Islet precursor cell (in vitro differentiated cells): ENCODE measurements around the gene CXADR.

Experiments used
- DNase-seq: peaks from one replicate; pipeline ENCODE4 v3.0.0-alpha.2; 2018

The CXADR gene

DNA sequence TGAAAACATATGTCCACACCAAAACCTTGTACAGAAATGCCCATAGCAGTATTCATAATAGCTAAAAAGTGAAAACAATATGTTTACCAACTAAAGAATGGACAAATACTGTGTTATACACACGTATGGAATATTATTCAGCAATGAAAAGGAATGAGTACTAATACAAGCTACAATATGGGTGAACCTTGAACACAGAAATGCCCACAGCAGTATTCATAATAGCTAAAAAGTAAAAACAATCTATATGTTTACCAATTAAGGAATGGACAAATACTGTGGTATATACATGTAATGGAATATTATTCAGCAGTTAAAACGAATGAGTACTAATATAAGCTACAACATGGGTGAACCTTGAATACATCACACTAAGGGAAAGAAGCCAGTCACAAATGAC, 96.8 kb downstream of the CXADR start:
- DNase-seq, result no peak

DNA sequence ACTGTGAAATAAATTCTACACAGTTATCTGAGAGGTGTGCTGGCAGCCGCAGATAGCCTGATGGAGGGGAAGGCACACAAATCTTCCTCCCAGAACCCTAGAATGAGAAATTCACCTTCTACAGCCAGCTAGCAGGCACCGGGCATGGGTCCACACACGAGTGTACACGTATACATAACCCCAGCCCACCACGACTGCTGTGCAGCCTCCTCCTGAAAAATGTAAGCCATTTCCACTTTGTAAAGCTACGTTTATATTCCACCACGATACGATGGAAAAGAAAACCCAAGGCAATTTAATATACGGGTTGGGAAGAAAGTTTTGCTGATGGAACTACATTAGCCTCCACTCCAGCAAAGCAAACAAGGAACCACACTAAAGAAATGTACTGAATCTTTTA, 98.1 kb downstream of the CXADR start:
- DNase-seq, result no peak

DNA sequence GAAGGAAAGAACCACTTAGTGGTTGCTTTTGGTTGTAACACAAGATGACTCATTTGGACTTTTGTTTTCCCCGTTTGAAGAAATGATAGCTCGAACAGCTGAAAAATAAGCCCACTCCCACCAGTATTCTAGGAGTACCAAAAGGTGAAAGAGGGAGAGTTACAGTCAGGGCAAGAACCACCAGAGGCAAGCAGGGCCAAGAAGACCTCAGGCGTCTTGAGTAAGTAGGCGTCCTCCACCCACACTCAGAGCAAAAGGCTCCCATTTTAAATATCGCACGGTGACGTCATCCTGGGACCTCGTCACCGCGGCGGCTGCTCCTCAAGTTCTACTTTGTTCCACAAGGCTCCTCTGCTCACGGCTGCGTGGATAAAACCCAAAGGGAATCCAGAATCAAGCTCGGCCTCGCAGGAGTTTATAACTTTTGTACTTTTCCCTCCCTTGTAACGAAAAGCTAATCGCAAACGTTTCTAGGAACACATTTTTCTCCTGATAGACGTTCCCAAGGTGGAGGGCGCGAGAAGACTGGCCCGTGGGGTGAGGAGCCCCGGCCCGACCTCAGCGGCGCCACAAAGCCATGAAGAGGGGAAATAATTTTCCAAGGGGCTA, 98.7 kb downstream of the CXADR start:
- DNase-seq, result peak; percentile 91

DNA sequence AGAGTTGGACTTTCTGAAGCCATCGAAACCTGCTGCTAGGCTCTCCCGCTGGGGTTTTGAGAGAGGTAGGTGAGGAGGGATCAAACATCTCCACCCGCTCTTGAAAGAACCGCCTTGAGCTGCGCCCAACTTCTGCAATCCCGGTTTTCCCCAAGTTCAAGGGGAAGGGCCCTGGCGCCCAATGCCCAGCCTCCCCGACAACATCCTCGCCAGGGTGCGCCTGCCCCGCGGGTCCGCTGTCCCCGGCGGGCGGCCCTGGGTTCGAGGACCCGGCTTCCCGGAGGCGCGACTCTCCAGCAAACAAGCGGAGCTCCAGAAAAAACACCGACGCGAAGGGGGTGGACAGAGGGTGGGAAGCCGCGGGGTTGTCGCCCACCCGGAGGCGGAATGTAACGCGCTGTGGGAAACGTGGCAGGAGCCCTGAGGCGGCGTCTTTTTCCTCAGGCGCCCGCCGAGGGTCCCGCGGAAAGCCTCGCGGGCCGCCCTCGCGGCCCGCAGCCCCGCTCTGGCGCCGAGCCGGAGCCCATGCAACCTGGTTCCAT, 99.3 kb downstream of the CXADR start:
- DNase-seq, result peak; percentile 60

DNA sequence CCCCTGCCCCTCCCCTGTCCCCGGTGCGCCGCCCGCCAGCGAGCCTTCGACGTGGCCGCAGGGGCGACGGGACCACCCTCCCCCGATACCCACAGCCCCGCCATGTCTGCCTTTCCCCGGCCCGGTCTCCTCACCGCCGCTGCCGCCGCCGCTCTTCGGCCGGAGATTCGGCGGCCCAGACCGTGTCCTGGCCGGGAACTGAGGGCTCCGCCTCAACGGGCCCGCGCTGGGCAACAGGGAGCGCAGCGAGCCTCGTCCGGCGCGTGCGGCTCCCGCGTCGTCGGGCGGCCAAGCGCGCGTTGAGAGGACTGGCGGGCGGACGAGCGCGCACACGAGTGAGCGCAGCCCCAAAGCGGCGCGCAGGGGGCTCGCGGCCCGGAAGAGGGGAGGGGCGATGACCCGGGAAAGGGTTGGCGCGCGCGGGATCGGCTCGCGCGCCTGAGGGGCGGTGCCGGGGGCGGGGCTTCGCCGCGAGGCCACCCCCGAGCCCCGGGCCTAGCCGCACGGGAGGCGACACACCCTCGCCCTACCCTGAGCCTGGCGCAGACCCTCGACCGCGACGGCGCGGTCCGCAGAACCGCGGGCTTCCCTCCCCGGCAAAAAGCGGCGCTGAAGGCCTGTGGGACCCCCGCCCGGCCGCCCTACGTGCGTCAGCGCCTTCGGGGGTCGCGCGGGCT, 99.9 kb downstream of the CXADR start, which contains the start of gene BTG3:
Gene BTG3 (minus strand): TSS at position 337 of the 677 bp plus-strand sequence. CDS start 3,757 bp downstream, outside the sequence.
- peak; percentile 83 for DNase-seq

DNA sequence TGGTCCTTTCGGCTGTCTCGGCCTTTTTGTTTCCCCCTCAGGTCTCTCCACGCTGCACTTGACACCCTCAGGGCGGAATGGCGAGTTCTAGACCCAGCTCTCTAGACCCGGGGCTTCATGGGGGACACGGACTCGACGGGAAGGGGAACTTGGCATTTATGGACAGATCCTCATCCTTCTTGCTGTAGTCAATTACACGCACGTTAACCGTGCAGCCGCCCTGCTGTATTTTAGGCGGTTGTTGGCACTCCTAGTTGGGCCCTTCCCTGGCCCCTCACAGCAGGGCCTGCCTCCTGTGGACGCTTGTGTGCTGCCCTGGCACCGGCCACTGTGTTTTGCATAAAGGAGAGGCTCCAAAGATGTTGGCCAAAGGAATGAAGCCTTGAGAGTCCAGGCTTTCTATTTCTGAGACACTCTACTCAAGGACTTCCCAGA, 100.4 kb downstream of the CXADR start:
- peak; percentile 52 for DNase-seq

DNA sequence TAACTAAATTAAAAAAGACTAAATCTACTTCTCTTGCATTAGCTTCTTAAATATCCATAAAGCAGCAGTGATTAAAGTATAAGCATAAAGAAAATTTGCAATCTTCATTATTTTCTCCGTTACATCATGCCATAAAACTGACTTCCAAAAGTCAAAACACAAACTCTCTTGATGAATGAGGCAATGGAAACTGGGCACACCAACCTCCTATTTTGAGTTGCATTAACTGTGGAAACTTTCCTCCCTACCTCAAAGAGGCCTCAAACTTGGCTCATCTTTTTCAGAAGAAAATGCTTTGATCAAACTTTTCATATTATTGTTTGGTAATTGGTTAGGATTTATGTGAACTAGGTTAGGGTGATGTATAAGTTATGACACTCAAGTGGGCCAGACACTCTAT, 104.0 kb downstream of the CXADR start:
- no peak for DNase-seq

DNA sequence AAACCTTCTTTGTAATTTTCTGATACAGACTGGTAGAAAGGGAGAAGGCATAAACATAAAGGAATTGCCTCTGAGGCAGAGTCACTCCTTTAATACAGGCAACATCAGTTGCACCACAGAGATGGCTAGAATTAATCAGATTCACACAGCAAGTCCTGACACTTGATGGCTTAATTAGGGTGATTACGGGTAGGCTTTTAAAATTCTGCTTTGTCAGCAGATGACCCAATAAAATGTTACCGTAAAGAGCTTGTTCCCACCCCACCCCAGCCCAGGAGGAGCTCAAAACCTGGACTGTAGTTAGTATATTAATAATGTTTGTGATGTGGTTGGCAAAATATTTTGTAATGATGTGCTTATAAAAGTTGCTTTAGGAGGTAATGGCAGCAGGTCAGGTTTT, 109.2 kb downstream of the CXADR start:
- no peak for DNase-seq

DNA sequence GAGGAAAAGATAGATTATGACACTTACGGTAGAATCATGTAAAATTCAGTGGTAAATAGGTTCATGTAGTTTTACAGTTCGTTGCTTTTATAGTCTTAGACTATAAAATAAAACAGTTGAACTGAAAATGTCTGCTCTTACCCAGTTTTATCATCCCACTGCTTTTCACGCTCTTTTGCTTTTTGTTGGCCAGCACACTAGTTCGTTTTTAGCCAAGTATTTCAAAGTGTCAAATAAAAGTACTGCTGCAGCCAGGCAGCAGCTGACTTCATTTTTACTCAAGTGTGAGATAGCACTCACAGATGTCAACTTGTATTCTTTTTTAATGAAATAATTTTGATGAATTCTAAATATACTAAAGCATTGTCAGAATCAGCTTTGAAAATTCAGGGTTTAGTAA, 118.4 kb downstream of the CXADR start:
- no peak for DNase-seq

DNA sequence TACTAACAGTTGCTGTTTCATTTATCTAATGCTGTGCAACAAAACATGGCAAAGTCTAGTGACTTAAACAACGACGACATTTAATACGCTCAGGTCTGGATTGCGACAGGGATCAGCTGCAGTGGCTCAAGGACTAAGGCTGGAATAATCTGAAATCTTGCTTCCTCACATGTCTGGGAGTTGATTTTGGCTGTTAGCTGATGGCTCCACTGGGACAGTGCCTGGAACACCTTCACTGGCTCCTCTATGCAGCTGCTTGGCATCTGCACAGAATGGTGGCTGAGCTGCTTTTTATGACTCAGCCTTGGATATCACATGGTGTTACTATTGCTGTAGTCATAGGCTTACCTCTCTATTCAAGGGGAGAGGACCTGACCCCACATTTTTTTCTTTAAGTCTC, 123.9 kb downstream of the CXADR start:
- DNase-seq, result no peak

DNA sequence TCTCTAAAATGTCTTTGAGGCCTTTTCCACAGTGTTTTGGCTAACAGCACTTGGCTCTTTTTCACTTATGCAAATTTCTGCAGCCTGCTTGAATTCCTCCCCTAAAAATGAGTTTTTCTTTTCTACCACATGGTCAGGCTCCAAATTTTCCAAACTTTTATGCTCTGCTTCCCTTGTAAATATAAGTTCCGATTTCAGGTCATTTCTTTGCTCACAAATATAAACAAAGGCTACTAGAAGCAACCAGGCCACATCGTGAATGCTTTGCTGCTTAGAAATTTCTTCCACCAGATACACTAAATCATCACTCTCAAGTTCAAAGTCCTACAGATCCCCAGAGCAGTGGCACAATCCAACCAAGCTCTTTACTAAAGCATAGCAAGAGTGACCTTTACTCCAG, 128.0 kb downstream of the CXADR start:
- DNase-seq, result no peak
